Measurements from ENCODE around the gene TMEM238L. TPM values are rescaled to one million over a fixed set of nuclear protein-coding genes. Genes with fewer than 3 reads are reported as not detected.

The TMEM238L gene
- total and polyA plus RNA-seq, 2 of the 4 experiments (the other 2 are of a cell fraction) = not detected

DNA sequence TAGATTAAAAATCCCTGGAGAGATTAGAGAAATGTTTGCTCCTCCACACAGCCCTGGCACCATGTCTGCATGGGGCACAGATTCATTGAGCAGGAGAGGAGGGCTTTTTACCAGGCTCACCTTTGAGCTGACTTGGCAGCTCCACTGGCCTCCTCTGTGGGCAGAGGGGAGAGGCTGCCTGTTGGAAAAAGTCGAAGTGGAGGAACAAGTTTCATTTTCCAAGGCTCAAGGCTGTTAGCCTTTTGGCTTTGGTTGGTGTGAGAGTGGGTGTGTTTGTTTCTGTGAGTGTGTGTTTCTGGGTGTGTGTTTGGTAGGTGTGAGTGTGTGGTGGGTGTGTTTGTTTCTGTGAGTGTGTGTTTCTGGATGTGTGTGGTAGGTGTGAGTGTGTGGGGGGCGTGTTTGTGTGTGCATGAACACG, 5.6 kb downstream of the TMEM238L start:
- Histone ChIP-seq H2AFZ (replicated peaks; ENCODE audit: low read length, poor library complexity) (no peak overlapping the region), H3K9me3 (ENCODE audit: control insufficient read depth, insufficient read depth, low read length) (no peaks in the 10 kb centered on the region), H3K4me3 (ENCODE audit: insufficient read depth, low read depth, low read length) (no peak overlapping the region), H3K14ac (replicated peaks; ENCODE audit: low read depth, low read length) (no peak overlapping the region), H2BK20ac (ENCODE audit: low read depth, low read length) (no peak overlapping the region), H4K5ac (ENCODE audit: low read depth, low read length) (no peak overlapping the region), H4K8ac (ENCODE audit: low read depth in 2 of 2, low read length in 2 of 2) (no peak overlapping the region), H3K18ac (ENCODE audit: low read depth, low read length) (no peak overlapping the region), H3K36me3 (ENCODE audit: control insufficient read depth, insufficient read depth, low read length) (no peaks in the 10 kb centered on the region), H3K9ac (ENCODE audit: low read depth, low read length) (no peak overlapping the region), H2BK15ac (ENCODE audit: low read depth, low read length) (no peak overlapping the region), H3K56ac (ENCODE audit: extremely low read depth, insufficient read depth, low read length) (no peak overlapping the region), H3K9me1 (ENCODE audit: insufficient read depth, low read length) (no peaks in the 10 kb centered on the region), H3K27me3 (ENCODE audit: control insufficient read depth, insufficient read depth, low read length) (no peaks in the 10 kb centered on the region), H4K91ac (ENCODE audit: insufficient read depth, low read depth, low read length) (no peak overlapping the region), H2BK5ac (ENCODE audit: low read depth, low read length, poor library complexity, severe bottlenecking) (no peak overlapping the region), H3K4me2 (ENCODE audit: low read depth, low read length) (no peak overlapping the region), H2AK9ac (replicated peaks; ENCODE audit: low read depth, low read length, poor library complexity) (no peak overlapping the region), H3K79me1 (ENCODE audit: low read depth in 1 of 2, low read length in 2 of 2) (no peaks in the 10 kb centered on the region), H2BK120ac (ENCODE audit: low read depth, low read length) (no peak overlapping the region), H3K23ac (ENCODE audit: low read depth, low read length) (no peak overlapping the region), H3K4me1 (ENCODE audit: control insufficient read depth, insufficient read depth, low read length) (no peaks in the 10 kb centered on the region), H3K4ac (ENCODE audit: low read depth, low read length) (no peak overlapping the region), H3K27ac (ENCODE audit: insufficient read depth, low read length) (no peak overlapping the region), H4K20me1 (ENCODE audit: insufficient read depth, low read length) (no peaks in the 10 kb centered on the region), H2AK5ac (ENCODE audit: low read depth, low read length) (no peak overlapping the region)
- no TSS peak for BruUV-seq (replicated peaks)
- WGBS, 2 experiments (ENCODE audit: extremely low coverage in 2 of 2, insufficient read length in 1 of 2) = no CpG with 5 or more reads among the region's 3 CpGs
- intact Hi-C loops (cut with micrococcal nuclease) = no loop called here
- POLR2A ChIA-PET (ENCODE audit: unreplicated experiment) = no interaction called here
- TF ChIP-seq, protein P1, sequence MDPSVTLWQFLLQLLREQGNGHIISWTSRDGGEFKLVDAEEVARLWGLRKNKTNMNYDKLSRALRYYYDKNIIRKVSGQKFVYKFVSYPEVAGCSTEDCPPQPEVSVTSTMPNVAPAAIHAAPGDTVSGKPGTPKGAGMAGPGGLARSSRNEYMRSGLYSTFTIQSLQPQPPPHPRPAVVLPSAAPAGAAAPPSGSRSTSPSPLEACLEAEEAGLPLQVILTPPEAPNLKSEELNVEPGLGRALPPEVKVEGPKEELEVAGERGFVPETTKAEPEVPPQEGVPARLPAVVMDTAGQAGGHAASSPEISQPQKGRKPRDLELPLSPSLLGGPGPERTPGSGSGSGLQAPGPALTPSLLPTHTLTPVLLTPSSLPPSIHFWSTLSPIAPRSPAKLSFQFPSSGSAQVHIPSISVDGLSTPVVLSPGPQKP (IDR thresholded peaks at IDR 0.05; ENCODE audit: borderline replicate concordance, low read depth, low read length) = no peak
- TF ChIP-seq BHLHE40 (IDR thresholded peaks at IDR 0.05; ENCODE audit: low read depth, low read length) = no peak
- TF ChIP-seq, protein P2, sequence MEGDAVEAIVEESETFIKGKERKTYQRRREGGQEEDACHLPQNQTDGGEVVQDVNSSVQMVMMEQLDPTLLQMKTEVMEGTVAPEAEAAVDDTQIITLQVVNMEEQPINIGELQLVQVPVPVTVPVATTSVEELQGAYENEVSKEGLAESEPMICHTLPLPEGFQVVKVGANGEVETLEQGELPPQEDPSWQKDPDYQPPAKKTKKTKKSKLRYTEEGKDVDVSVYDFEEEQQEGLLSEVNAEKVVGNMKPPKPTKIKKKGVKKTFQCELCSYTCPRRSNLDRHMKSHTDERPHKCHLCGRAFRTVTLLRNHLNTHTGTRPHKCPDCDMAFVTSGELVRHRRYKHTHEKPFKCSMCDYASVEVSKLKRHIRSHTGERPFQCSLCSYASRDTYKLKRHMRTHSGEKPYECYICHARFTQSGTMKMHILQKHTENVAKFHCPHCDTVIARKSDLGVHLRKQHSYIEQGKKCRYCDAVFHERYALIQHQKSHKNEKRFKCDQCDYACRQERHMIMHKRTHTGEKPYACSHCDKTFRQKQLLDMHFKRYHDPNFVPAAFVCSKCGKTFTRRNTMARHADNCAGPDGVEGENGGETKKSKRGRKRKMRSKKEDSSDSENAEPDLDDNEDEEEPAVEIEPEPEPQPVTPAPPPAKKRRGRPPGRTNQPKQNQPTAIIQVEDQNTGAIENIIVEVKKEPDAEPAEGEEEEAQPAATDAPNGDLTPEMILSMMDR (conservative IDR thresholded peaks at IDR 0.05; ENCODE audit: low read depth, low read length) = no peak
- no peak for TF ChIP-seq MXI1 (IDR thresholded peaks at IDR 0.05; ENCODE audit: borderline replicate concordance, low read depth, low read length)
- TF ChIP-seq MAZ (IDR thresholded peaks at IDR 0.05; ENCODE audit: borderline replicate concordance, low read depth, low read length) = no peak
- TF ChIP-seq RAD21 (IDR thresholded peaks at IDR 0.05; ENCODE audit: low read length) = no peak
- no peak for TF ChIP-seq FOS (IDR thresholded peaks at IDR 0.05; ENCODE audit: low read depth, low read length)
- no peak for TF ChIP-seq NFE2L2 (IDR thresholded peaks at IDR 0.05; ENCODE audit: low read depth, low read length)
- in situ Hi-C loops (cut with MboI; ENCODE audit: low sequenced_read_pairs) = no loop called here
- ATAC-seq (ENCODE audit: low read depth) (no peak), DNase-seq (no peak)
- dilution Hi-C loops (cut with HindIII; ENCODE audit: low sequenced_read_pairs, unreplicated experiment) = no loop called here
- CTCF ChIA-PET = no interaction called here

Measured in IMR-90 (cell line).